K562 (cell line): ENCODE results near the gene ZNF48.

ENCODE experiments used
- EZH2 ChIP-seq: IDR thresholded peaks from 2 replicates; pipeline ENCODE4 v1.6.1; 2012; ENCODE audit warnings: low read depth, mild to moderate bottlenecking, inconsistent platforms, low read length, borderline replicate concordance
- MAFK ChIP-seq: IDR thresholded peaks from 2 replicates; pipeline ENCODE4 v1.6.1; 2011; ENCODE audit warnings: low read length, improper control_type of control experiment
- POLR2A ChIP-seq: fragments of 450-650 bp; conservative IDR thresholded peaks from 2 replicates; pipeline ENCODE4 v1.6.1; 2016
- POLR2AphosphoS5 ChIP-seq: IDR thresholded peaks from 2 replicates; pipeline ENCODE4 v1.6.1; 2011; ENCODE audit warnings: mild to moderate bottlenecking, low read depth, low read length, moderate library complexity; ENCODE audit not compliant: control insufficient read depth, insufficient read depth
- SIN3A ChIP-seq, 2 experiments: fragments of 150-350 bp in 1 of 2; IDR thresholded peaks; 2 replicates each; pipeline ENCODE4 v1.6.1; 2011 to 2016; ENCODE audit warnings: borderline replicate concordance in 2 of 2, low read depth in 2 of 2, low read length in 2 of 2, mild to moderate bottlenecking in 2 of 2, moderate library complexity in 2 of 2; ENCODE audit not compliant: control insufficient read depth in 1 of 2
- SRF ChIP-seq, 2 experiments: fragments of 250-450, 450-650 bp in 1 of 2; sonication (Bioruptor Pico) in 1 of 2; sonication (generic) in 1 of 2; formaldehyde crosslinking; IDR thresholded peaks; 2 replicates each; pipeline versions ENCODE4 v1.5.0 to v1.5.1; 2020 to 2022; ENCODE audit warnings: mild to moderate bottlenecking in 1 of 2, missing genetic modification reagents in 1 of 2
- SRSF9 ChIP-seq: fragments of 200-400 bp; formaldehyde crosslinking; IDR thresholded peaks from 2 replicates; pipeline ENCODE4 v1.6.1; 2017; ENCODE audit warnings: low read depth, low read length, borderline replicate concordance
- TF ChIP-seq, protein P1 (sequence below): sonication (generic); formaldehyde crosslinking; IDR thresholded peaks from 2 replicates; pipeline ENCODE4 v1.9.0; 2022; ENCODE audit warnings: mild to moderate bottlenecking, missing genetic modification reagents
- TF ChIP-seq, protein P2 (sequence below): IDR thresholded peaks from 2 replicates; pipeline ENCODE4 v1.6.1; 2016; ENCODE audit warnings: missing genetic modification characterization, missing compliant biosample characterization

DNA sequence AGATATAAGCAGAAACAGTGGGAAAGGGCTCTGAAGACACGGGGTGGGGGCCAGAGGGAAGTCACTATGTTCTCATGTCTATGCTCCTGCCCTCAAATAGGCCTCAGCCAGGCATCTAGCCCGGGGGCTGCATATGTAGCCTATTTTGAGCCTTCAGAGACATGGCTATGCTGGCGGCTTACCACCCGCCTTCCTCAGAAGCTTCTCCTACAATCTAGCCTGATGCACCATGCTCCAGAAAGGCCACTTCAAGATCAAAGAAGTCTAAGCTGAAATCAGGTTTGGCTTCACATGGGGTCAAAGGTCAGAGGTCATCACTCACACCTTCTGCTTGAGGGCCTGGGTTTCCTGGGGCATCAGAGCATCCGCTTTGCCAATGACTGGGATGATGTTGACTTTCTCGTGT, 14.4 kb upstream of the ZNF48 start:
- TF ChIP-seq MAFK (no peak), EZH2 (no peak), POLR2AphosphoS5 (no peak), SRSF9 (no peak), POLR2A (no peak), SIN3A (IDR thresholded peaks at IDR 0.05; ENCODE audit: borderline replicate concordance in 2 of 2, control insufficient read depth in 1 of 2, low read depth in 2 of 2, low read length in 2 of 2) (no peak), SRF (CRISPR knock-in tag; IDR thresholded peaks at IDR 0.05) (no peak)
- TF ChIP-seq, protein P1, sequence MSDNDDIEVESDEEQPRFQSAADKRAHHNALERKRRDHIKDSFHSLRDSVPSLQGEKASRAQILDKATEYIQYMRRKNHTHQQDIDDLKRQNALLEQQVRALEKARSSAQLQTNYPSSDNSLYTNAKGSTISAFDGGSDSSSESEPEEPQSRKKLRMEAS = no peak
- TF ChIP-seq, protein P2, sequence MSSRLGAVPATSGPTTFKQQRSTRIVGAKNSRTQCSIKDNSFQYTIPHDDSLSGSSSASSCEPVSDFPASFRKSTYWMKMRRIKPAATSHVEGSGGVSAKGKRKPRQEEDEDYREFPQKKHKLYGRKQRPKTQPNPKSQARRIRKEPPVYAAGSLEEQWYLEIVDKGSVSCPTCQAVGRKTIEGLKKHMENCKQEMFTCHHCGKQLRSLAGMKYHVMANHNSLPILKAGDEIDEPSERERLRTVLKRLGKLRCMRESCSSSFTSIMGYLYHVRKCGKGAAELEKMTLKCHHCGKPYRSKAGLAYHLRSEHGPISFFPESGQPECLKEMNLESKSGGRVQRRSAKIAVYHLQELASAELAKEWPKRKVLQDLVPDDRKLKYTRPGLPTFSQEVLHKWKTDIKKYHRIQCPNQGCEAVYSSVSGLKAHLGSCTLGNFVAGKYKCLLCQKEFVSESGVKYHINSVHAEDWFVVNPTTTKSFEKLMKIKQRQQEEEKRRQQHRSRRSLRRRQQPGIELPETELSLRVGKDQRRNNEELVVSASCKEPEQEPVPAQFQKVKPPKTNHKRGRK (tag) = no peak
